Measurements from ENCODE around the gene ANGPTL1.

GRCh38 chr1:178802873-178803272 is 68.0 kb downstream of the ANGPTL1 start:
- TF ChIP-seq YY1 (IDR thresholded peaks at IDR 0.05; ENCODE audit: low read depth): no peak
- TF ChIP-seq CEBPB (IDR thresholded peaks at IDR 0.05): no peak
- TF ChIP-seq RAD21 (IDR thresholded peaks at IDR 0.05; ENCODE audit: low read depth): no peak
- no peak for TF ChIP-seq REST (IDR thresholded peaks at IDR 0.05; ENCODE audit: low read depth)
- TF ChIP-seq NFIC (IDR thresholded peaks at IDR 0.05): no peak
- TF ChIP-seq USF1 (IDR thresholded peaks at IDR 0.05): no peak
- no peak for TF ChIP-seq EP300 (IDR thresholded peaks at IDR 0.05; ENCODE audit: borderline replicate concordance)
- no peak for TF ChIP-seq TAF1 (IDR thresholded peaks at IDR 0.05; ENCODE audit: low read depth)

Data from Ishikawa (cell line).